Activated CD4-positive, alpha-beta T cell treated with anti-CD3 and anti-CD28 coated beads, Interleukin-2, amount 50 U/mL, for 4 hours (primary cell): ENCODE data around the gene NOG.

ENCODE experiments used
- DNase-seq, 2 experiments: peaks; one replicate each; pipeline ENCODE4 v3.0.0-alpha.2; 2020

Gene NOG

GRCh38 chr17:56593646-56594319 is at the start of gene NOG:
Gene NOG, plus strand, starts transcription at chr17:56593699. Its CDS starts 525 bp downstream, at chr17:56594224.
- peak; percentile 17 to 33 for DNase-seq

- DNase-seq: no peak
Observed at GRCh38 chr17:56545106-56545505, 48.4 kb upstream of the NOG start.

- DNase-seq: no peak
Observed at GRCh38 chr17:56545930-56546329, 47.6 kb upstream of the NOG start.

DNA sequence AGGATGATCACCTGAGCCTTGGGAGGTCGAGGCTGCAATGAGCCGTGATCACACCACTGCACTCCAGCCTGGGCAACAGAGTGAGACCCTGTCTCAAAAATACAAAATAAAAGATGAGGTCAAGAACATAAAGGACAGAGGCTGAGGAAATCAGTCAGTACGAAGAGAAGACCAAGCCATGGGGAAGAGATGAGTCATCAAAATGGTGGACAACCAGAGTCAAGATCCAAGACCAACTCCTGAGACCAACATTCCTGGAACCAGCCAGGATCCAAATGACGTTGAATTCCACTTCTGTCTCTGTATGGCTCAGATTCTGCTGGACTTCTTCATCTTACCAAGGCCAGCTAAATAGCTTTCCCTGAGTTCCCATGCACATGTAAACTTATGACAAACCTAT is 44.8 kb upstream of the NOG start:
- DNase-seq: no peak

DNA sequence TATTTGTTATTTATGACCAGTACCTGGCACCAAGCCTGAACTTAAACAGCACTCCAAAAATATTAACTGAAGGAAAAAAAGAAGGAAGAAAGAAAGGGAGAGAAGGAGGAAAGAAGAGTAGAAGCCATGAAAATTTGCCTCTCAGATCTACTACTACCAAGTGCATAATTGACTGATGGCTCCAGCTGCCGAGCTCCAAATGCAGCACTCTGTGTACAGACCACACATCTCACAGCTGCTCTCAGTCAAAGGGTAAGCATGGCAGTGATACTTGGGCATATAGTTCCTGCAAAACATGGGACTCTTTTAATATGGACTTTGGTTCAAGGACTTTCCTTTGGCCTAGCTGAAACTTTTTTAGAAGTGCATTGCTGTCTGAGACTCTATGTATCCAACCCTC is 44.0 kb upstream of the NOG start:
- no peak for DNase-seq

GRCh38 chr17:56557682-56558081 is 35.8 kb upstream of the NOG start:
- no peak for DNase-seq

- DNase-seq: no peak
Observed at GRCh38 chr17:56558088-56558487, 35.4 kb upstream of the NOG start.

DNA sequence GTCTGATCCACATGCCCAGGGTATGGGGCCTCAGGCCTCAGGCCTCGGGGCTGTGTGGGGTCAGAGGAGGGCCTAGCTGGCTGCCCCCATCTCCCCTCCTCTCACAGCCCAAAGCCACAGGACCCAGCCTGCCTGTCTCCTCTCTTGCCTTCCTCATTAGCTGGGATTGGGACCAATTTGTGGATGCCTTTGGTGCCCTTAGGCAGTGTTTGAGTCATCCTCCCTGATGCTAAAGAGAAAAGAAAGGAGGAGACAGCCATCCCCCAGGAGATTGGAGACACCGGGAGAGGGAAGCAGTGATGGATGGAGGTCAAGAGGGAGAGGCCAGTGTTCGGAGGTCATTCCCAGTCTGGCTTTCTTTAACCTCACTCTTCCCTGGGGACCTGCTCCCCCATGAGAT is 23.3 kb upstream of the NOG start:
- DNase-seq: no peak

DNA sequence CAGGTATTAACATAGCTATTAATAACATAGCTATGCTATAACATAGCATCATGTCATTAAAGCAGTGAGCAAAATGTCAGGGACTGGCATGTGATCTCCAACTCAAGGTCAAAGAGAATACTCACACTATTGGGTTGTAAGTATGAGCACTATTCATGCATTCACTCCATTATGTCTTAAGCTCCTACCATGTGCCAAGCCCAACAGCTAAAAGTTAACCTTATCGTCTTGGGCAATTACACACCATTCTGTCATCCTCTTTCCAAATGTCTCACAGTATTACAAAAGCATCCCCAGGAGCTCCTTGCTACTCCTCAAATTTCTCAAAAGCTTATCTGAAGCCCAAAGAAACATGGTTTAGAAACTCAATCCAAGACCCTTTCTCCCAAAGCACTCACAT is 22.0 kb upstream of the NOG start:
- no peak for DNase-seq

GRCh38 chr17:56577190-56577842 is 16.2 kb upstream of the NOG start:
- no peak for DNase-seq

GRCh38 chr17:56577843-56578204 is 15.7 kb upstream of the NOG start:
- DNase-seq: no peak

DNA sequence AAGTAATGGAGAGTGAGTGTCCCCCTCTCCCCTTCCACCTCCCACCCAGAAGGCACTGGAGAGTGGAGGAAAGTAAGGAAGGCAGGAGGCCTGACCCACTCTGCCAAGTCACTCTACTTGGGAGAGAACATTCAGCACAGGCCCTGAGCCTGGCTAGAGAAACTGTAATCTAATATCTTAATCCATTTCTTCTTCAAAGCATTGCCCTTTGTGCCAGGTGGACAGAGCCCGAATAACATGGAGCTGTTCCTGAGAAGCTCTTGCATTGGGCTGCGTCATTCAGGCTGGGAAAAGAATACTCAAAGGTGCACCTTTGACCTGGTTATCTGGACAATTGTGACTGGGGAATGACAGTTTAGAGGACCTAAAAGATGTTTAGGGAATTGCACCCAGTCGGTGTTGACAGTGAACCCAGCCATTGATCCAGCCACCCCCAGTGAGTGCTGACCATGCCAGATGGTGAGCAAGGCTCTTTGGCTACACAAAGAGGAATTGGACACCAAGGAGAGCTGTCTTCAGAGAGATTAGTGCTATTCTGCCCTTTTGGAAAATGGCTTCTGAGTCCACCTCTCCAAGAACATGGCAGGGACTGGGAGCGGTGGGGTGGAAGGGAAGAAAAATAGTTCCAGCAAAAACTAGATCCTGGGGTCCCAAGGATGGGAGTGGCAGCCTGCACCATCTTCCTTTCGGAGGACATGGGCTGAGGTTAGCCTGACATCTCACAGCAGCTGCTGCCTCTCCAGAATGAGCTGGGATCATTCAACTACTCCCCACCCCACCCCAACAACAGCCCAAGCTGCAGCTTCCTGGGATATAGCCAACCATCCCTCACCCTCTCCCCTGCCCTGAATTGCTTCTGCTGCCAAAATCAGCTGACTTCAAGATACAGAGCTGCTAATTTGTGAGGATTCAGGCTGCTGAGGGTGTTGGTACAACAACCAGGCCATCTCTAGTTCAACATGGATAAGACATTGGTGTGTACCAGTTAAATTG is 11.6 kb upstream of the NOG start:
- no peak for DNase-seq

GRCh38 chr17:56583772-56584171 is 9.7 kb upstream of the NOG start:
- DNase-seq: no peak

DNA sequence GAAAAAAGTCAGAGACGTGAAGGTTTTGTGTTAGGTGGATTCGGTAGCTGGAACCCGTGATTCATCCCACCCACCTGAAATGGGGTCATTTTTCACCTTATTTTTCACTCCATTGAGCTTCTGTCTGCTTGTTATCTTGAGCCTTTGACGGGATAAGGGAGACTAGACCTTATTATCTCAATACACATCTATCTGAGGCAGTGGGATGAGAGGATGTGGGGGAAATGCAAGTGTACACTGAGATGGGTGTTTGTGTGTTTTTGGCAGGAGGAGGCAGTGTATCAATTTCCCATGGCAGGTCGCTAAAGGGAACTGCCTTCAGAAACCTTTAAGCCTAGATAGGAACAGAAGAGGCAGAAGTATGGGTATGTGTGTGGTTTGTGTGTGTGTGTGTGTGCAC is 6.2 kb upstream of the NOG start:
- no peak for DNase-seq

GRCh38 chr17:56592487-56593085 is 913 bp upstream of the NOG start:
- DNase-seq: peak; percentile 53 to 55

DNA sequence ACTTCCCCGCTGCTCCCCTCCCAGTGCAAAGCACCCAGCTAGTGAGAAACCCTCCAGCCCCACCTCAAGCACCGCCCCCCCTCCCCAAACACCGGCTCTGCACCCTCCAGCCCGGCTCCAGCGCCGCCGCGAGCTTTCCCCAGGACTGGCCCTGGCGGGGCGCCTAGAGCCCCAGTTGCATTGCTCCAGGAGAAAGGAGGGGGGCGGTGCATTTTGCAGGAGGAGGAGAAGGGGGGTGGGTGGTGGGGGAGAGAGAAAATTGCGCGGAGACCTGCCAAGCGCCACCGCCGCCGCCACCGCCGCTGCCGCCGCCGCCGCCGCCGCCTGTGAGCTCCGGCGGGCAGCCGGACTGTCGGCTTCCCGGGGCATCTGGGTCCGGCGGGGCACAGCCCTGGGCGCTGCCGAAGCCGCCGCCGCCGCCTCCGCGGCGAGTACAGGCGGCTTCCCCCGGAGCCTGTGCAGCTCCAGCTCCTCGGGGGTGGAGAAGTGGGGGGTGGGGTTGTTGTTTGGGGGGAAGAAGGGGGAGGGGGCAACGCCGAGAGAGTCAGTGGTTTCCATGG is 333 bp upstream of the NOG start:
- DNase-seq: peak; percentile 18 to 38

GRCh38 chr17:56594320-56595107 is 1.0 kb downstream of the NOG start:
- DNase-seq: peak in 1 of 2 experiments; percentile 4

- no peak for DNase-seq
Observed at GRCh38 chr17:56595108-56595418, 1.6 kb downstream of the NOG start.

DNA sequence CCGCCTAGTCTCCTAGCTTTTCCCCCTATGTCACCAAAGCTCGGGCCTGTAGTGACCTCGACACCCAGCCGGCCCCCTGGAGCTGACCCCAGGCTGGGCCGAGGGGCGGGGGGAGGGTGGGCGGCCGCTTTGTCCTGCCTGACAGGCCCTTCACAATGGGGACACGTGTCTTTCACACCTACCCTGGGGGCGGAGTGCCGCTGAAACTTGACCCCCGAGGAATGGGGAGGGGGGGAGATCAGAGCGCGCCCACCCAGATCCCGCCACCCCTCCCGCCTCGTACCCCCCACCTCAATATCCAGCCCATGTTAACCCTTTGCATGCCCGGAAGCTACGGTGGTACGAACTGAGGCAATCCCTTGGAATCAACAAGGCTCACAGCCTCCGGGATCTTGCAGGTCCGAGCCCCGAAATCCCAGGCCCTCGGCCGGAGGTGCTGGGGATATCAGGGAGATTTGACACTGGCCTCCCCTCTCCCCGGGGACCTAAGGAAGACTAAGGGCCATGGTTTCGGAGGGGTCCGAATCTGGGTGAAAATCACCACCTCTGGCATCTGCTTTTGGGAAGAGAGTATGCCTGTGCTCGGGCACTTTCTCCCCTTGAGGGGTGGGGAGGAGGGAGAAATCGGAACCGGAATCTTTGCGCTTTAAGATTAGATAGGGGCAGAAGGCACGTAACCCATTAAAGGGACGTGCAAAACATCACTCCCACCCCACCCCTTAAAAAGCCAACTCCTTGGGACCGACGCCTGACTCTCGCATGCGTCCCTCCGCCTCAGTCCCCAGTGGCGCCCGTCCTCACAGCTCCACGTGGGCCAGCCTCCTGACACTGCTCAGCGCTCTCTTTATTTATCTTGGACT is 2.6 kb downstream of the NOG start:
- no peak for DNase-seq

DNA sequence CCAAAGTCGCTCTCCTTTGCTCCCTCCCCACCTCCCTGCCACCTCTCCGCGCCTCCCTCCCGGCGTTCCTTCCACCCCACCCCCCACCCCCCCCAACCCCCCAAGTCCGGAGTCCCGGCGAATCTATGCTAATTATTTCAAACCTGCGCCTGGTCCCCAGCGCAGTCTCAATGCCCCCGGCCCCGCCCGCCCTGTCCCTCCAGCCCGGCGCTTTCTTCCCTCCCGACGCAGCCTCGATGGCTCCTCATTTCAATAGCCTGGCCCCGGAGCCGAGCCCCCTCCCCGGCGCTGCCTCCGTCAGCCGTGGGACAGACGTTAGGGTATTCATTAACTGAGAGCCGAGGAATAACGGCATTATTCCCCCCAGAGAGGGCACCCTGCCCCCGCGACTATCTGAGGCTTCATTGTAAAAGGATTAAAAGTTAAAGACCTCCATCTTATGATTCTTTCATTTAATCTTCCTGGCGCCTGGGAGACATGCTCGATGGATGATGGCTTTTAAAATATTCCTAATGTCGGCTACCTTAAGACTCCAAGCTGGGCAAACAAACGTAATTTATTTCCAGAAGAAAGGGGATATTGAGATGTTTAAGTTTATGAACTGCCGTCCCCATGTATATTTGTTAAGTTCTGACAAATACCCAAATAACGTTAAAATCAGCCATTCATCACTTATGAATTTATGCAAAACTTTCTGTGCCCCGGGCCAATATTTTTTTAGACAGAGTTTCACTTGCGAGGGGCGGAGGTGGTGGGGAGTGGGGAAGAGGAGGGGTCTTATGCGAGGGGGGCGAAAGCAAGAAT is 3.4 kb downstream of the NOG start:
- DNase-seq: no peak
